K562 (cell line): ENCODE measurements around the gene SEC61A1. TPM values are rescaled to one million over a fixed set of nuclear protein-coding genes. Genes with fewer than 3 reads are reported as not detected.

ENCODE experiments used
- CC2D1A ChIP-seq: fragments of 450-650 bp; IDR thresholded peaks from 2 replicates; pipeline ENCODE4 v1.6.1; 2017; ENCODE audit warnings: mild to moderate bottlenecking
- CEBPB ChIP-seq: fragments of 450-650 bp; IDR thresholded peaks from 2 replicates; pipeline ENCODE4 v1.6.1; 2016; ENCODE audit warnings: missing genetic modification characterization, missing compliant biosample characterization
- CREM ChIP-seq: IDR thresholded peaks from 2 replicates; pipeline ENCODE4 v1.6.1; 2014; ENCODE audit warnings: antibody characterized with exemption, low read depth
- FOXJ2 ChIP-seq: fragments of 200-800 bp; sonication (Bioruptor generic); IDR thresholded peaks from 2 replicates; pipeline ENCODE4 v1.6.1; 2016; ENCODE audit warnings: missing genetic modification characterization, missing compliant biosample characterization
- GTF2E2 ChIP-seq: fragments of 200-800 bp; sonication (Bioruptor generic); IDR thresholded peaks from 2 replicates; pipeline ENCODE4 v1.6.1; 2016; ENCODE audit warnings: missing genetic modification characterization, missing compliant biosample characterization
- HBP1 ChIP-seq: fragments of 450-650 bp; formaldehyde crosslinking; IDR thresholded peaks from 2 replicates; pipeline ENCODE4 v1.4.0; 2022; ENCODE audit warnings: missing genetic modification characterization
- HDAC6 ChIP-seq: IDR thresholded peaks from 2 replicates; pipeline ENCODE4 v1.6.1; 2012; ENCODE audit warnings: low read depth, mild to moderate bottlenecking, control low read depth, inconsistent platforms, low read length, moderate library complexity
- LARP7 ChIP-seq: fragments of 450-650 bp; IDR thresholded peaks from 2 replicates; pipeline ENCODE4 v1.6.1; 2016
- LEF1 ChIP-seq: fragments of 450-650 bp; IDR thresholded peaks from 2 replicates; pipeline ENCODE4 v1.6.1; 2016; ENCODE audit warnings: mild to moderate bottlenecking
- MAFK ChIP-seq: IDR thresholded peaks from 2 replicates; pipeline ENCODE4 v1.6.1; 2011; ENCODE audit warnings: low read length, improper control_type of control experiment
- MBD1 ChIP-seq: fragments of 250-450 bp; sonication (Bioruptor Pico); IDR thresholded peaks from 2 replicates; pipeline ENCODE4 v1.8.0; 2022; ENCODE audit warnings: inconsistent platforms
- NBN ChIP-seq: fragments of 450-650 bp; IDR thresholded peaks from 2 replicates; pipeline ENCODE4 v1.6.1; 2016; ENCODE audit warnings: low read depth, mild to moderate bottlenecking
- NKRF ChIP-seq: fragments of 450-650 bp; IDR thresholded peaks from 2 replicates; pipeline ENCODE4 v1.6.1; 2016; ENCODE audit warnings: borderline replicate concordance
- TOE1 ChIP-seq, 2 experiments: fragments of 450-650 bp in 1 of 2; sonication (generic) in 1 of 2; formaldehyde crosslinking in 1 of 2; IDR thresholded peaks; 2 replicates each; pipeline versions ENCODE4 v1.7.1 to v1.8.0; 2016 to 2022; ENCODE audit warnings: borderline replicate concordance in 2 of 2, mild to moderate bottlenecking in 2 of 2, antibody characterized with exemption in 1 of 2, inconsistent platforms in 1 of 2, low read depth in 1 of 2, missing genetic modification reagents in 1 of 2, moderate library complexity in 1 of 2
- ZNF780A ChIP-seq: fragments of 250-450 bp; sonication (Bioruptor Pico); IDR thresholded peaks from 2 replicates; pipeline ENCODE4 v1.5.0; 2021; ENCODE audit warnings: mild to moderate bottlenecking
- polyA plus RNA-seq, 8 experiments: library from polyadenylated mRNA; depleted of rRNA in 4 of 8; stranded (reverse) in 5 of 8; unstranded in 3 of 8; fragments of >200 nt; fragmentation: Nextera tagmentation in 2 of 8; fragmentation: Illumina TruSeq in 1 of 8; extraction: Ambion mirVana in 2 of 8; extraction: Trizol in 1 of 8; gene quantifications; 2 replicates each; pipeline versions ENCODE4 v1.2.1 to v1.2.3, GENCODE V29; 2011 to 2014; ENCODE audit warnings: inconsistent platforms in 1 of 8, missing spikeins in 1 of 8
- total RNA-seq, 7 experiments: library from RNA; depleted of rRNA in 6 of 7; stranded (reverse); fragments of >200 nt in 6 of 7; fragmentation: Illumina TruSeq in 2 of 7; extraction: Trizol in 2 of 7; gene quantifications; 2 replicates each; pipeline versions ENCODE4 v1.2.1 to v1.2.3, GENCODE V29; 2011 to 2021; ENCODE audit warnings: low replicate concordance in 1 of 7
- TF ChIP-seq, protein P1 (sequence below), 3 experiments: IDR thresholded peaks in 2 of 3; conservative IDR thresholded peaks in 1 of 3; 2 replicates each; pipeline ENCODE4 v1.5.1; 2011 to 2012; ENCODE audit warnings: low read length in 3 of 3, mild to moderate bottlenecking in 3 of 3, control low read depth in 2 of 3, improper control_type of control experiment in 1 of 3, inconsistent platforms in 1 of 3, low read depth in 1 of 3, mixed read lengths in 1 of 3, moderate library complexity in 1 of 3; ENCODE audit not compliant: insufficient read depth in 2 of 3
- TF ChIP-seq, protein P2 (sequence below): fragments of 250-450 bp; sonication (Bioruptor Pico); IDR thresholded peaks from 2 replicates; pipeline ENCODE4 v1.8.0; 2021; ENCODE audit warnings: moderate library complexity, mild to moderate bottlenecking, inconsistent platforms

The SEC61A1 gene
- total and polyA plus RNA-seq, 9 of the 15 experiments (the other 6 are each of a cell fraction or from before 2014, with no cell fraction given), result 1.9 to 140 (median 79.1) TPM

GRCh38 chr3:128075522-128076482 lies 23.6 kb downstream of the SEC61A1 start (continued):
- TF ChIP-seq, protein P1, sequence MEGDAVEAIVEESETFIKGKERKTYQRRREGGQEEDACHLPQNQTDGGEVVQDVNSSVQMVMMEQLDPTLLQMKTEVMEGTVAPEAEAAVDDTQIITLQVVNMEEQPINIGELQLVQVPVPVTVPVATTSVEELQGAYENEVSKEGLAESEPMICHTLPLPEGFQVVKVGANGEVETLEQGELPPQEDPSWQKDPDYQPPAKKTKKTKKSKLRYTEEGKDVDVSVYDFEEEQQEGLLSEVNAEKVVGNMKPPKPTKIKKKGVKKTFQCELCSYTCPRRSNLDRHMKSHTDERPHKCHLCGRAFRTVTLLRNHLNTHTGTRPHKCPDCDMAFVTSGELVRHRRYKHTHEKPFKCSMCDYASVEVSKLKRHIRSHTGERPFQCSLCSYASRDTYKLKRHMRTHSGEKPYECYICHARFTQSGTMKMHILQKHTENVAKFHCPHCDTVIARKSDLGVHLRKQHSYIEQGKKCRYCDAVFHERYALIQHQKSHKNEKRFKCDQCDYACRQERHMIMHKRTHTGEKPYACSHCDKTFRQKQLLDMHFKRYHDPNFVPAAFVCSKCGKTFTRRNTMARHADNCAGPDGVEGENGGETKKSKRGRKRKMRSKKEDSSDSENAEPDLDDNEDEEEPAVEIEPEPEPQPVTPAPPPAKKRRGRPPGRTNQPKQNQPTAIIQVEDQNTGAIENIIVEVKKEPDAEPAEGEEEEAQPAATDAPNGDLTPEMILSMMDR (IDR thresholded peaks at IDR 0.05 in 2 of 3, conservative IDR thresholded peaks at IDR 0.05 in 1 of 3; ENCODE audit: insufficient read depth in 2 of 3, low read depth in 1 of 3, low read length in 3 of 3), result peak; percentile 78 to 92 (median 85)
- TF ChIP-seq GTF2E2 (tag) (0 out of 2 replicates have a peak, but pooled peaks have one; percentile 17), LARP7 (no peak), TOE1 (IDR thresholded peaks at IDR 0.05; ENCODE audit: borderline replicate concordance) (no peak), TOE1 (CRISPR knock-in tag; IDR thresholded peaks at IDR 0.05; ENCODE audit: borderline replicate concordance, low read depth) (no peak), HDAC6 (no peak), NKRF (no peak), CREM (peak; percentile 85), MBD1 (CRISPR knock-in tag) (no peak), CC2D1A (no peak), MAFK (no peak), NBN (0 out of 2 replicates have a peak, but pooled peaks have one; percentile 37), HBP1 (CRISPR knock-in tag) (no peak), LEF1 (no peak), FOXJ2 (tag) (no peak), ZNF780A (CRISPR knock-in tag) (no peak), CEBPB (tag) (no peak)
- TF ChIP-seq, protein P2, sequence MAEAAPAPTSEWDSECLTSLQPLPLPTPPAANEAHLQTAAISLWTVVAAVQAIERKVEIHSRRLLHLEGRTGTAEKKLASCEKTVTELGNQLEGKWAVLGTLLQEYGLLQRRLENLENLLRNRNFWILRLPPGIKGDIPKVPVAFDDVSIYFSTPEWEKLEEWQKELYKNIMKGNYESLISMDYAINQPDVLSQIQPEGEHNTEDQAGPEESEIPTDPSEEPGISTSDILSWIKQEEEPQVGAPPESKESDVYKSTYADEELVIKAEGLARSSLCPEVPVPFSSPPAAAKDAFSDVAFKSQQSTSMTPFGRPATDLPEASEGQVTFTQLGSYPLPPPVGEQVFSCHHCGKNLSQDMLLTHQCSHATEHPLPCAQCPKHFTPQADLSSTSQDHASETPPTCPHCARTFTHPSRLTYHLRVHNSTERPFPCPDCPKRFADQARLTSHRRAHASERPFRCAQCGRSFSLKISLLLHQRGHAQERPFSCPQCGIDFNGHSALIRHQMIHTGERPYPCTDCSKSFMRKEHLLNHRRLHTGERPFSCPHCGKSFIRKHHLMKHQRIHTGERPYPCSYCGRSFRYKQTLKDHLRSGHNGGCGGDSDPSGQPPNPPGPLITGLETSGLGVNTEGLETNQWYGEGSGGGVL (CRISPR knock-in tag), result no peak
